A673 (cell line): Measurements from ENCODE around the gene ECM2.

Experiments used
- CTCF ChIP-seq: fragments of 300-800, 200-600 bp; sonication (generic); conservative IDR thresholded peaks from 2 replicates; pipeline ENCODE4 v1.5.1; 2017; ENCODE audit warnings: low read depth, mild to moderate bottlenecking, antibody characterized with exemption, low read length, moderate library complexity, mixed read lengths
- EZH2 ChIP-seq: fragments of 200-600 bp; sonication (generic); IDR thresholded peaks from 2 replicates; pipeline ENCODE4 v1.6.1; 2017; ENCODE audit warnings: borderline replicate concordance, low read depth, mild to moderate bottlenecking, mixed read lengths, antibody characterized with exemption, low read length; ENCODE audit not compliant: poor library complexity, severe bottlenecking

GRCh38 chr9:92522983-92523970 lies 12.5 kb downstream of the ECM2 start:
- no peak for TF ChIP-seq CTCF
- no peak for TF ChIP-seq EZH2
